HFF-Myc (cell line): ENCODE measurements around the gene MKRN1.

Experiments
- DNase-seq: peaks from one replicate; pipeline ENCODE4 v3.0.0-alpha.2; 2011; ENCODE audit warnings: low read depth; ENCODE audit errors: extremely low read depth
- H3K4me3 ChIP-seq: replicated peaks from 2 replicates; pipeline ENCODE4 v1.5.1; 2011; ENCODE audit warnings: low read depth, mild to moderate bottlenecking, control low read depth, low read length
- TF ChIP-seq, protein P1 (sequence below): IDR thresholded peaks from 2 replicates; pipeline ENCODE4 v1.5.1; 2012; ENCODE audit warnings: mild to moderate bottlenecking, low read depth, low read length, control low read depth; ENCODE audit errors: missing control alignments

MKRN1 gene

DNA sequence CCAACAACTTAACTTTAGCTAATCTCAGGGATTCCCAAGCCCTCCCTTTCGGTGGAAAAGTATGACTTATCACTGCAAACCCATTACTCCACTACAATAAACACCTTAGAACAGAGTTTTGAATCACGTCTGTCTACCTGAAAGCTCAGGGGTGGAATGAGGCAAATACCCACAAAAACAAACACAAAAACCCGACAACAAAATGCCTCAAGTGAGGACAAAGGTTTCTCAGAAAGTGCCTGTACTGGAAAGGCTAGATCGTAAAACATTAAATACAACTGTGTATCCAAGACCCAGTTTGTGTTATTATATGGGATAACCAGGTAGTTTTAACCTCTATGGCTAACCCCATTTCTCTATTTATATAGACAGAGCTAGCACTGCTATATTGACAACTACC, 26.0 kb downstream of the MKRN1 start:
- no peak for DNase-seq
- TF ChIP-seq, protein P1, sequence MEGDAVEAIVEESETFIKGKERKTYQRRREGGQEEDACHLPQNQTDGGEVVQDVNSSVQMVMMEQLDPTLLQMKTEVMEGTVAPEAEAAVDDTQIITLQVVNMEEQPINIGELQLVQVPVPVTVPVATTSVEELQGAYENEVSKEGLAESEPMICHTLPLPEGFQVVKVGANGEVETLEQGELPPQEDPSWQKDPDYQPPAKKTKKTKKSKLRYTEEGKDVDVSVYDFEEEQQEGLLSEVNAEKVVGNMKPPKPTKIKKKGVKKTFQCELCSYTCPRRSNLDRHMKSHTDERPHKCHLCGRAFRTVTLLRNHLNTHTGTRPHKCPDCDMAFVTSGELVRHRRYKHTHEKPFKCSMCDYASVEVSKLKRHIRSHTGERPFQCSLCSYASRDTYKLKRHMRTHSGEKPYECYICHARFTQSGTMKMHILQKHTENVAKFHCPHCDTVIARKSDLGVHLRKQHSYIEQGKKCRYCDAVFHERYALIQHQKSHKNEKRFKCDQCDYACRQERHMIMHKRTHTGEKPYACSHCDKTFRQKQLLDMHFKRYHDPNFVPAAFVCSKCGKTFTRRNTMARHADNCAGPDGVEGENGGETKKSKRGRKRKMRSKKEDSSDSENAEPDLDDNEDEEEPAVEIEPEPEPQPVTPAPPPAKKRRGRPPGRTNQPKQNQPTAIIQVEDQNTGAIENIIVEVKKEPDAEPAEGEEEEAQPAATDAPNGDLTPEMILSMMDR: no peak
- no peak overlapping the region for H3K4me3 ChIP-seq

DNA sequence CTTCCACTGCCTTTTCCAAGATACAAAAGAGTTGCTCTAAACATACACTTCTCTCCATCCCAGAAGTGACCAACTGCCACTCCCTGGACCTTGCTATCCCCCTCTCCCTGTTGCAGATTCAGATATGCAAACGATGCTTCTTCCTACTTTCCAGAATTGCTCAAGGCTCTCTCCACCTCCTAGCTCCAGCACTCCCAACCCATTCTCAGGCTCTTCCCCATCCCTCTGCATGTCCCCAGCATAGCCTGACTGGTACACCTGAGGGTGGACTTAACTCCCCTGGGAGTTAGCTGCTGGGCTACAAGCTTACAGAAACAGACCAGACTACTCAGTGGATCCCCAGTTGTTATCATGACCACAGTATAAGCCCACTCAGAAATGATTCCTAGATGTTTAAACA, 27.6 kb downstream of the MKRN1 start:
- no peak overlapping the region for H3K4me3 ChIP-seq
- DNase-seq: no peak
- TF ChIP-seq, protein P1: no peak

DNA sequence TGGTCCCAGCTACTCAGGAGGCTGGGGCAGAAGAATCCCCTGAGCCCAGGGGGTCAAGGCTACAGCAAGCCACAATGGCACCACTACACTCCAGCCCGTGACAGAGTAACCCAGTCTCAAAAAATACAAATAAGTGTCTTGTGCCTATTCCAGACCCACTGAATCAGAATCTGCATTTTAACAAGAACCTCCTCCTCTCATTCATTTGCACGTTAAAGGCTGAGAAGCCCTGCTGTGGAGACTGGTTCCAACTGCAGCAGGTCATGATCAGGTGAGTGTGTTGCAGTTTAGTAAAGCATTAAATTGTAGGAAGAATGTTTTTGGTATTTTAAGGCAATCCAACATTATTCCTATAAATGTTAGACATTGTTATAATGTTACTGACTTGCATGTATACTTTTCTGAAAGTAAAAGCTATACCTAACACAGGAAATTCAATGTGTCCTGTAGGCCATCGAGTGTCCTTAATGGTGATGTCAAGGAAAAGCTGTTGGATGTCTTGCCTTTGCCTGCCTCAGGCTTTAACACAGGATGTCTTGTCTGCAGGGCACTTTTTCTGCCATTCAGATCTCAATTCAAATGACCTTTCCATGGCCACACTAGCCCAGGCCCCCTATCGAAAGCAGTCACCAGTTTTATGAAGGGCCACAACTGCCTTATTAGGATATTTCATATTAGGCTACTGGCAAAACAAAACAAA, 30.4 kb downstream of the MKRN1 start:
- no peak for DNase-seq
- H3K4me3 ChIP-seq: no peak overlapping the region
- TF ChIP-seq, protein P1: no peak

DNA sequence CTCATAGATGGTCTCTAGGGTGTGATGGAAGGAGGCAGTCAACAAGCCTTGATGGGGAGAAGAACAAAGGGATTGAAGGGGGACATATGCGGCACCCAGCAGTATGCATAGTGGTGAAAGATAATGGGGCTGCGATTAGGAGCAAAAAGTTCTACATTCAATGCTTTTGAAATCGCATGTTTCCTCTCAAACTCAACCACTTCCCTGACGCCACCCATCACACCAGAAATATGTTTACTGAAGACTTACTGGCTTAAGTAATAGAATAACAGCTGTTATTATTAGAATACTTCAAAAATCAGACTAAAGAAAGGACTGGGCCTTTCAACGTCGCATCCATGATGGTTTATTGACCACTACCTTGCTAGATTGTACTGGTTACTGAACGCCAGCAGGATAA, 31.5 kb downstream of the MKRN1 start:
- TF ChIP-seq, protein P1: no peak
- H3K4me3 ChIP-seq: no peak overlapping the region
- no peak for DNase-seq

DNA sequence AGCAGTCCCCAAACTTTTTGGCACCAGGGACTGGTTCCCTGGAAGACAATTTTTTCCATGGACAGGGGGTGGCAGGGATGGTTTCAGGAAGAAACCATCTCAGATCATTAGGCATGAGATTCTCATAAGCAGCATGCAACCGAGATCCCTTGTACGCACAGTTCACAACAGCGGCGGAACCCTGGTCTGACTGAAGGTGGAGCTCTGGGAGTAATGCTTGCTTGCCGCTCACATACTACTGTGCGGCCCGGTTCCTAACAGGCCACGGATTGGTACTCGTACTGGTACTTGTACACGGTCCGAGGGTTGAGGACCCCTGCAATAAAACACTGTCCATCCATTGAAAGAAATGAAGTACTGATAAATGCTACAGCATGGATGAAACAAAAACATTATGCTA, 32.8 kb downstream of the MKRN1 start:
- TF ChIP-seq, protein P1: no peak
- no peak overlapping the region for H3K4me3 ChIP-seq
- no peak for DNase-seq

DNA sequence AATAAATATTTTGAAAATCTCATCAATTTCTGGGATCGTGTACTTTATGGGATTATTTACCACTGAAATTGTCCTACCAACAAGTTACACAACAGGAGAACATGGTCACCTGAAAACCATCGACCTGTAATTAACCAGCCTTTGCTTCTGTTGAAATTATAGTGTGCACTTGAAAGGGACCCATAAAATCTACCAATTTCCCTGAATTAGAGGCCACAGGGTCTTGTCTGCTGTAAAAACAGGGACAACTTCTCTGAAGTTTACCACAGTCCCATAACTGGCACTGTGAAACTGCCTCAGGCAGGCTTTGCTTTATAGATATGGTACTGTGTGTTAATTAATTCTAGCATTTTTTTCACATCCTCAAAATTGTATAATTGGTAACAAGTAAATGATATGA, 37.8 kb downstream of the MKRN1 start:
- DNase-seq: no peak
- H3K4me3 ChIP-seq: no peak overlapping the region
- TF ChIP-seq, protein P1: no peak

DNA sequence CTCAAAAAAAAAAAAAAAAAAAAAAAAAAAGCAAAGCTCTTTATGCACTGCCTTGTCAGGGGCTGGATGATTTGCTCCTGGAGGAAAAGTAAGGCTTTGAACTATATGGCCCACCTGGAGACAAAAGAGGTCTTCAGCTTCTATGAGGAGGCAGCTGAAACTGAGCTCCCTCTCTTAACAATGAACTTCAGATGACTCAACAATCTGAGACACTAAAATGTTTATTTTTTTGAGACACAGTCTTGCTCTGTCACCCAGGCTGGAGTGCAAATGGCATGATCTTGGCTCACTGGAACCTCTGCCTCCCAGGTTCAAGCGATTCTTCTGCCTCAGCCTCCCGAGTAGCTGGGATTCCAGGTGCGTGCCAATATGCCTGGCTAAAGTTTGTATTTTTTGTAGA, 38.7 kb downstream of the MKRN1 start:
- DNase-seq: no peak
- H3K4me3 ChIP-seq: no peak overlapping the region
- TF ChIP-seq, protein P1: no peak
